ENCODE measurements around the gene AP2A2. TPM values are rescaled to one million over a fixed set of nuclear protein-coding genes. Genes with fewer than 3 reads are reported as not detected.

Gene AP2A2
- total and polyA plus RNA-seq, 2 of the 4 experiments (the other 2 are of a cell fraction), result 19.9 to 49.0 TPM

GRCh38 chr11:959027-959426 lies 33.4 kb downstream of the AP2A2 start:
- Histone ChIP-seq H3K36me3 (ENCODE audit: control insufficient read depth, insufficient read depth, low read length) (peaks cover 34% of the 10 kb centered on the region), H4K8ac (ENCODE audit: low read depth in 2 of 2, low read length in 2 of 2) (no peak overlapping the region), H3K56ac (ENCODE audit: extremely low read depth, insufficient read depth, low read length) (no peak overlapping the region), H3K4me2 (ENCODE audit: low read depth, low read length) (no peak overlapping the region), H3K4me1 (ENCODE audit: control insufficient read depth, insufficient read depth, low read length) (peaks cover 9% of the 10 kb centered on the region), H4K20me1 (ENCODE audit: insufficient read depth, low read length) (peaks cover 48% of the 10 kb centered on the region), H2AK9ac (replicated peaks; ENCODE audit: low read depth, low read length, poor library complexity) (no peak overlapping the region), H3K27ac (ENCODE audit: insufficient read depth, low read length) (no peak overlapping the region), H2BK120ac (ENCODE audit: low read depth, low read length) (no peak overlapping the region), H2AFZ (replicated peaks; ENCODE audit: low read length, poor library complexity) (no peak overlapping the region), H3K23ac (ENCODE audit: low read depth, low read length) (no peak overlapping the region), H2AK5ac (ENCODE audit: low read depth, low read length) (no peak overlapping the region), H2BK15ac (ENCODE audit: low read depth, low read length) (no peak overlapping the region), H3K79me1 (ENCODE audit: low read depth in 1 of 2, low read length in 2 of 2) (peaks cover 23 to 68% of the 10 kb centered on the region in 2 experiments), H4K91ac (ENCODE audit: insufficient read depth, low read depth, low read length) (no peak overlapping the region), H3K4me3 (ENCODE audit: insufficient read depth, low read depth, low read length) (no peak overlapping the region), H3K9ac (ENCODE audit: low read depth, low read length) (no peak overlapping the region), H2BK5ac (ENCODE audit: low read depth, low read length, poor library complexity, severe bottlenecking) (no peak overlapping the region), H2BK20ac (ENCODE audit: low read depth, low read length) (no peak overlapping the region), H3K4ac (ENCODE audit: low read depth, low read length) (no peak overlapping the region), H3K18ac (ENCODE audit: low read depth, low read length) (no peak overlapping the region), H3K9me1 (ENCODE audit: insufficient read depth, low read length) (peaks cover 11% of the 10 kb centered on the region; the same call in 1 of the 2 replicates), H4K5ac (ENCODE audit: low read depth, low read length) (no peak overlapping the region), H3K27me3 (ENCODE audit: control insufficient read depth, insufficient read depth, low read length) (no peaks in the 10 kb centered on the region), H3K14ac (replicated peaks; ENCODE audit: low read depth, low read length) (no peak overlapping the region), H3K9me3 (ENCODE audit: control insufficient read depth, insufficient read depth, low read length) (no peaks in the 10 kb centered on the region)
- TF ChIP-seq CEBPB (IDR thresholded peaks at IDR 0.05; ENCODE audit: low read depth, low read length), result no peak
- TF ChIP-seq CHD1 (IDR thresholded peaks at IDR 0.05; ENCODE audit: low read depth, low read length), result no peak
- TF ChIP-seq BHLHE40 (IDR thresholded peaks at IDR 0.05; ENCODE audit: low read depth, low read length), result no peak
- TF ChIP-seq FOS (IDR thresholded peaks at IDR 0.05; ENCODE audit: low read depth, low read length), result no peak
- no peak for TF ChIP-seq SMC3 (IDR thresholded peaks at IDR 0.05; ENCODE audit: low read depth, low read length)
- no peak for TF ChIP-seq ELK1 (IDR thresholded peaks at IDR 0.05; ENCODE audit: borderline replicate concordance, low read depth, low read length)
- no peak for TF ChIP-seq CTCF (conservative IDR thresholded peaks at IDR 0.05; ENCODE audit: low read depth, low read length)
- no peak for TF ChIP-seq POLR2A (IDR thresholded peaks at IDR 0.05; ENCODE audit: low read depth, low read length)
- TF ChIP-seq USF2 (IDR thresholded peaks at IDR 0.05; ENCODE audit: low read depth, low read length), result no peak
- TF ChIP-seq NFE2L2 (IDR thresholded peaks at IDR 0.05; ENCODE audit: low read depth, low read length), result no peak
- no peak for TF ChIP-seq RCOR1 (IDR thresholded peaks at IDR 0.05; ENCODE audit: insufficient replicate concordance, low read length)
- no peak for TF ChIP-seq MAFK (IDR thresholded peaks at IDR 0.05; ENCODE audit: low read depth, low read length)
- no peak for TF ChIP-seq RAD21 (IDR thresholded peaks at IDR 0.05; ENCODE audit: low read length)
- TF ChIP-seq MAZ (IDR thresholded peaks at IDR 0.05; ENCODE audit: borderline replicate concordance, low read depth, low read length), result no peak
- no peak for TF ChIP-seq RFX5 (IDR thresholded peaks at IDR 0.05; ENCODE audit: low read depth, low read length)
- no peak for TF ChIP-seq MXI1 (IDR thresholded peaks at IDR 0.05; ENCODE audit: borderline replicate concordance, low read depth, low read length)
- in situ Hi-C loops (cut with MboI; ENCODE audit: low sequenced_read_pairs) (no loop called here), intact Hi-C loops (cut with micrococcal nuclease) (no loop called here), dilution Hi-C loops (cut with HindIII; ENCODE audit: low sequenced_read_pairs, unreplicated experiment) (no loop called here)
- no TSS peak for BruUV-seq (replicated peaks)
- WGBS, 2 experiments (ENCODE audit: extremely low coverage in 2 of 2, insufficient read length in 1 of 2), result no CpG with 5 or more reads among the region's 14 CpGs
- POLR2A ChIA-PET (ENCODE audit: unreplicated experiment), result no interaction called here
- ATAC-seq (ENCODE audit: low read depth) (no peak), DNase-seq (no peak)
- CTCF ChIA-PET, result no interaction called here

Data from IMR-90 (cell line).